HG02610 (cell line): ENCODE data around the gene SIGMAR1.
A peak's percentile ranks its signal among the peaks of the same experiment; 100 is the strongest.

ENCODE experiments used
- ATAC-seq: cut with Tn5 transposase; IDR thresholded peaks from one replicate; pipeline ENCODE4 v1.9.1; 2021; ENCODE audit warnings: mild to moderate bottlenecking, moderate library complexity; ENCODE audit not compliant: unreplicated experiment

Gene SIGMAR1

DNA sequence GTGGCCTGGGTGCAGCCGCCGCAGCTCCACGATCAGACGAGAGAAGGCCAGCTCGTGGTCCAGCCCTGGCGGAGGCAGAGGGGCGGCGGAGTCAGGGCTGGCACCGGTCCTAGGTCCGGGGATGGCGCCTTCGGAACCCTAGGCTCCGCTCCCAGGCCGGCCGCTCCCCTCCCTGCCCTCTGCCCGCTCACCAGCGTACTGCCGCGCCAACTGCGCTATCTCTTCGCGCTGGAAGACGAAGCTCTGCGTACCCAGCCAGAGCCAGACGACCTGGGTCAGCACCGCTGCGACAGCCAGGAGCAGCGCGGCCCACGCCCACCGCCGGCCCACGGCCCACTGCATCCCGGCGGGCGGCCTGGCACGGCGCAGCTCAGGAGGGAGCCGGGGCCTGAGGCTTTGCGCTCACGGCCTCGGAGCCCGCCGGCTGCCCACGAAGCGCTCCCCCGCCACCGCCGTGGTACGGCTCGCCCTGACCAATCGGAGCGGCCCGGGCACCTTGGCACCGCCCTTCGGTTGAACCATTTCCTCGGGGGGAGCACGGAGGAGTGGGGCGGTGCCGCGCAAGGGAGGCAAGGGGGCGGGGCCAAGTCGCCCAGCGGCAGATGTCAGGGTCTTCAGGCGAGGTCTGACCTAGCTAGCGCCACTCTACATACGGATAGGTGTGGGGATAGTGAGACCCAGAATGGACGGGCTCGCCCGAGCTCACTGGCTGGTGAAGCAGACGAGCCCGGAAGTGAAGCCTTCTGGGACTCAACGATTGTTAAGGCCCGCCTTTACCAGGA lies at the start of gene SIGMAR1:
TSS of gene SIGMAR1 (minus strand) at position 432 of the 782 bp plus-strand sequence. CDS start at position 342, 90 bp downstream.
- ATAC-seq, result peak; percentile 86

DNA sequence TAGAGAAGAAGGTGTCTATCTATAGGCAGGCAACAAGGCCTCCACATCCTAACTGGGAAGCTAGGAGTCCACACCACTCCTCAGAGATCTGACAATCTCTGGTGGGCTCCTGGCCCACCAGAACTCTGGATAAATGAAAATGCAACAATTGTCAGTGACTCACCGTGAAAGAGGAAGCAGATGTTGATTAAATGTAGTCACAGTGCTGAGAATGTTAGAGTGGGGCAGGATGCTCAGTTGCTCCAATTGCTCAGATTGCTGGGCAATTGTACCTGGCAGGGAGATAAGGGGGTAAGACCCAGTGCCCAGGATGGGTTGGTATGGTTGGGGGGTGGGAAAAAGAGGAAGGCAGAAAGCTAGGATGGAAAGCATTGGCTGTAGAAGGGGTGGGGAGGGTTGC lies 49.1 kb upstream of the SIGMAR1 start:
- ATAC-seq, result no peak

DNA sequence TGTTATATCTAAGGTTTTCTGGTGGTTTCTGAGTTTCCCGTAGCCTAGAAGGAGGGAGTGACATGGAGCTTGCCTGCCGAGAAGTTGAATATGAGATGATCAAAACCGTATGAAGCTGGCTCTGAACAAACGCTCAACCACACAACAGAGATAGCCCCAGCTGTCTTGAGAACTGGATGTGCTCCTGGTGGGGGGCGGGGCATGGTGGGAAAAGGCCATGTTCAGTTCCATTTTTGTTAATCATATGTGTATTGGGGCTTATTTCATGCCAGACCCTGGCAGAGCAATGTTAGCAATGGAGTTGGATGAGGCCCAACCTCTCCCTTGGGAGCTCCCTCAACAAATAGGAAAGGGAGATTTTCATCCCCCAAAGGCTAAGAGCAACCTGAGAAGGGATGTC lies 48.6 kb upstream of the SIGMAR1 start:
- ATAC-seq, result no peak

DNA sequence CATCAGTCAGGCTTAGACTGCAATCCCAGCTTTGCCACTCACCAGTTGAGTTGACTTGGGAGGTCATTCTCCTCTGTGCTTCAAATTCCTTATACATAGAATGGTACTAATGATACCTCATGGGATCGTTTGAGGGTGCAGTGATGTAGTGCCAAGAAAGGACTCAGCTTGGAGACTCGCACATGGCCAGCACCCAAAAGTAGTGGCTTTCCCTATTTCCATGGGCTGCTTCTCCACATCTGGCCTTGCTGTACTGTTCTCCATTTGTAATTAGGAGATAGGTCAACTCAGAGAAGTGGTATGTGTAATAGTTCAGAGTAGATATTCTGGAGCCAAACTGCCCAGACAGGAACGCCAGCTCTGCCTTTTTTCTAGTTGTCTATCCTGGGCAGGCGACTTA lies 48.0 kb upstream of the SIGMAR1 start:
- ATAC-seq, result no peak

DNA sequence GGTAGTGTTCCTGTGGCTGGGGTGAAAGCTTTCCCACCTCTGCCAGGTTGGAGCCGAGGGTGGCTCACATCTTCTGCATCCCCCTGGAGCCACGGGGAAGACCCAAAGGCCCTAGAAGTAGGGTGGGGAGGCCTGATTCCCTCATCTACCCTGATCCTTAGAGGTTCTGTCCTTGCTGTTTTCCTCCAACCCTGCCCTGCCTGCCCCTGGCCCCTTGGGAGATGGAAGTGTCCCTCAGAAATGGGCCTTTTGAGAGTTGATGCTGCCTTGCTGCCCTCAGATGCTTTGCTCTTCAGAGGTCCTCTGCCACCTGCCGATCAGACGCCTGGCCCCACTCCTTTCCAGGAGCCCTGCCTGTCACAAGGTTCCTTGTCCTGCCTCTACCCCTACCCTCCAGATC lies 47.2 kb upstream of the SIGMAR1 start:
- ATAC-seq, result no peak

DNA sequence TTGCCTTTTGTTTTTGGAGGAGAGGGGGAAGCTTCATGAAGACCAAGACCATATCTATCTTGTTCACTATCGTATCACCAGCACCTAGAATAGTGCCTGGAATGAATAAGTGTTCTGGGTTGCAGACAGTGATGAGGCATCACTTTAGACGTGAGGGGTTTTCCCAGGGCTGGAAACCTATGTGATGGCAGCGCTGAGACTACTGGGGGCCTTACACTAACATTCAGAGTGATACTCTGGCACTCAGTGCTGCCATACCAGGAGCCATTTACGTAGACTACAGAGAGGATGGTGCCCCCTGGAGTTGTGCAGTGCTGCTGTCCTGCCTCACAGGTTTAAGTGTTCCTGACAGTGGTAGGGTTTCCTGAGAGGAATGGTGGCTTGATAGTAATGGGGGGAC lies 46.6 kb upstream of the SIGMAR1 start:
- no peak for ATAC-seq

DNA sequence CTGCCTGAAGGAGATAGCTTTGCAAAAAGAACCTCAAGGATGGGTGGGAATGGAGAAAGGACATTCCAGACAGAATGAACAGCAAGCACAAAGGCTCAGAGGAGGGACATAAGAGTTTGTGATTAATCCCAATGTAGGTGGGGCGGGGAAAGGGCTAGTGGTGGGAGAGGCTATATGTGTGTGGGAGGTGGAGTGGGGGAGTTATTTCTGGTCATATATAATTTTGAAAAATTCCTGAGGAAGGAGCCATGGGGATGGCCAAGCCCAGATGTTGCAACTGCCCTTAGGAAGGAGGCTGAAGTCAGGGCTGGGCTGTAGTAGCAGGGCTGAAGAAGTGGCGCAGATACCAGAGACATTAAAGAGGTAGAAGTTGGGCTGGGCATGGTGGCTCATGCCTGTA lies 38.3 kb upstream of the SIGMAR1 start:
- no peak for ATAC-seq

DNA sequence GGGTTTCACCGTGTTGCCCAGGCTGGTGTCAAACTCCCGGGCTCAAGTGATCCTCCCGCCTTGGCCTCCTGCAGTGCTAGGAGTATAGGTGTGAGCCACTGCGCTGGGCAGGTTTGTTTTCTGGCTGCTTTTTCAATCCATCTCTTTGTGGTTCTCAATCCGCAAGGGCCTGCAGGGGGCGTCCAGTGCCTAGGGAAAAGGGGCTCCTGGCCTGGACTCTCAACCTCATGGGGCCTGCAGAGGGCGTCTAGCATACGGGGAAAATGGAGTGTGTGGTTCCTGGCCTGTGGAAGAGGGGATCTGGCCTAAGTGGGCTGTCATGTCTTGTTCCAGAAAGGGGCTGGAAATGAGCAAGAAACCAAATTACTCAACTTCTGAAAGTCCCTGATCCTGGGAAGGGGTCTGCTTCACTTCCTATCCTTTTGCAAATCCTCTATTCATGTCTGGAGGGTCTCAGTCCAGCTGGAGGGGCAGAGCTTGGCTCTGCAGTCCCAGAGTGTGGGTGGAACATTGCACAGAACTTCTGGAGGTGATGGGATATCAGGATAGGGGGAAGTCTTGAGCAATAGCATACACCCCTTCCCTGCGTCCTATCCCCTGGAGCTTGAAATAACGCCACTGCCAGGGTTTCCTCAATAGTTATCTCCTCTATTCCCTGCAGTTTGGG lies 37.6 kb upstream of the SIGMAR1 start:
- ATAC-seq, result no peak

DNA sequence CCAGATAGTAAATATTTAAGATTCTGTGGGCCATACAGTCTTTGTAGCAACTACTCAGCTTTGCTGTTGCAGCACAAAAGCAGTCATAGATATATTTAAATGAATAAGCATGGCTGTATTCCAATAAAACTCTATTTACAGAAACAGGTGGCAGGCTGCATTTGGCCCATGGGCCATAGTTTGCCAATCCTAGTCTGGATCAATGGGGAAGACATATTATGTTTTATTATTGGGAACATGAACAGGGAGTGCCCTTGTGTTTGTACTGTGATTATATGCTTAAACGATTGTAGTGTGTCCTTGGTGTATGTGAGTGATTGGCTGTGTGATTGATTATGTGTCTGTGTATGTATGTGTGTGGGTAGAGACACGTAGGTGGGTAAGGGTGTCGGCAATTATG lies 36.9 kb upstream of the SIGMAR1 start:
- no peak for ATAC-seq

DNA sequence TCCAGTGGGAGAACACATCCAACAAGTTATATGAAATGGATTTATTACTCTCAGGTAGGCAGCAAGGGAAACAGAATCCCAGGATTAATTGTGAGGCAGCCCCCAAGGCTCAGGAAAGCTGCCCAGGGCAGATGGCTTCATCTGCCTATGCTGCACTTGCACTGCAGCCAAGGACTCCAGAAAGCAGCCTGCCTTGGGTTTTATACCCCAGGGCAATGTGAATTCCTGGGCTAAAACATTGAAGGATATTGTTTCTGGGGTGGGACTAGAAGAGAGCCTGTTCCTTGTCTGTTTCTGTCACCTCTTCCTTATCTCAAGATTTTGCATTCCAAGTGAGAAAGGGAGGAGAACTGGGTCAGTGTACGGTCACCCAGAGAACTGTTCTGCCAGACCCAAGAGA lies 33.7 kb upstream of the SIGMAR1 start:
- no peak for ATAC-seq

DNA sequence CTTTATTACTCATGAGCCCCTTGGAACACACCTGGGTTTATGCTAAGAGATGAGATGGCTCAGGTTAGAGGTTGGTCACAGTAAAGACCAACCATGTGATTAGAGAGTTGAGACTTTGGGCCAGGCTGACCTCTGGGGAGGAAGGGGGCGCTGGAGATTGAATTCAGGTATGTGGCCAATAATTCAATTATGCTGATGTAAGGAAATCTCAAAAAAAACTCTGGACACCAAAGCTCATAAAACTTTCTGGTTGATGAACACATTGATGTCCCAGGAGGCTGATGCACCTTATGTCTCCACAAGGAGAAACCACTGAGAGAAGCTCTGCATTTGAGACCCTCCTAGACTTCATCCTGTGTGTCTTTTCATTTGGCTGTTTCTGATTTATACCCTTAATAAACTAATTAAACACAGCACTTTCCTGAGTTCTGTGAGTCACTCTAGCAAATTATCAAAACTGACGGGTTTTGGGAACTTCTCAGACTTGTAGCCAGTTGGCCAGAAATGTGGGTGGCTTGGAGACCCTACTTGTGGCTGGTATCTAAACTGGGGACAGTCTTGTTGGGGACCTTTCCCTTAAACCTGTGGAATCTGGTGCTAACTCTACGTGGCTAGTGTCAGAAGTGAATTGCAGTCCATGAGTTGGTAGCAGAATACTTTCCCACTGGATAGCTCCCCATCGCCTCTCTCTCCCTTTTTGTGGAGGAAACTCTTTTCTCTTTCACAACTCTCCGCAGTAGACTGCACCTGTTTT lies 32.4 kb upstream of the SIGMAR1 start:
- no peak for ATAC-seq

DNA sequence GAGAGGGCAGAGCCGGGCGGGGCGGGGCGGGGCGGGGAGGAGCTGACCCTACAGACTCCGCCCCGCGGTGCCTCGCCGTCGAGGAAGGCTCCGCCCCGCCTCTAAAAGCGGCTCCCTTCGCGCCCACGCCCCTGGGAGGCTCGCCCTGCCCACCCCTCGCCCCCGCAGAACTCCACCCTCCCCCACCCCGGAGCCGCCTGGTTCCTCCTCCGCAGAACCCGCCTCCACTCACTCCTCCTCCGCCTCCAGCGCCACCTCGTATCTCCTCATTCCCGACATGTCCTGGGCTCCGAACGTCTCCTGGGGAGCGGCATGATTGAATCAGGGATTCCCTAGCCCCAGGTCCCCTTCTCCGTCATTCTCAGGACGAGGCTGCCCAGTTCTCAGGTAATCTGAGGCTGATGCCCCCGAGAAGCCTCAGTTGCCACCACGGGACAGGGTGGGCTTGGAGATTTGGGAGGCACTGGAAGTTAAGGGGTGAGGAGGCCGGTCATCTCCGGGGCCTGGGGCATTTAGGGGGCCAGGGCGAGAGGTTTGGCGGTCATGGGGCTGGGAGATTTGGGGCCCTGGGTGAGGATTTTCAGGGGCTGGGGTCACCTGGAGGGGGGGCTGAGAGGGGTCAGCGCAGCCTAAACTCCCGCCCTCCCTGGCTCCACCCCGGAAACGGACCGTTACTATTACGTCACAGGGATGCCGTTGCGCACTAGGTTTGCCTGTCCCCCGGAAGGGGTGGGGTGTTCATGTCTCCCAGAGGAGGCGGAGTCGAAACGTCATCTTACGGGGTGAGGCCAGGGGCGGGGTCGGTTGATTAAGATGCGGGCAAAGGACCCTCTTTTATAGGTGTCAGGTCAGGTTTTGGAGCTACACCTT lies 28.0 kb upstream of the SIGMAR1 start:
- ATAC-seq, result peak; percentile 71

DNA sequence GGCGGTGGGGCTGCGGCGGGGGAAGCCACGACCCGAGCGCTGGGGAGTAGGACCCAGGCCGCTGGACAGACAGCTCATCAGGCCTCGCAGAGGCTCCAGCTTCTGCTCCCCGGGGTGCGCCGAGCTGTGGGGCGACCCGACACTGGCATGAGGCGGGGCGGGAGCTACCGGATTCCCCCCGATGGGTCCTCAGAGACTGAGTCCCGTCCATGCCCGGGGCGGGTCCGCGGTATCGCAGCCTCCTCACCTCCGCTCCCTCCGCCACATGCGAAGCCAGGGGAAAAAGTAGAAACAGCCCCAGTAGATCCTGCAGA lies 27.4 kb upstream of the SIGMAR1 start:
- ATAC-seq, result peak; percentile 25

DNA sequence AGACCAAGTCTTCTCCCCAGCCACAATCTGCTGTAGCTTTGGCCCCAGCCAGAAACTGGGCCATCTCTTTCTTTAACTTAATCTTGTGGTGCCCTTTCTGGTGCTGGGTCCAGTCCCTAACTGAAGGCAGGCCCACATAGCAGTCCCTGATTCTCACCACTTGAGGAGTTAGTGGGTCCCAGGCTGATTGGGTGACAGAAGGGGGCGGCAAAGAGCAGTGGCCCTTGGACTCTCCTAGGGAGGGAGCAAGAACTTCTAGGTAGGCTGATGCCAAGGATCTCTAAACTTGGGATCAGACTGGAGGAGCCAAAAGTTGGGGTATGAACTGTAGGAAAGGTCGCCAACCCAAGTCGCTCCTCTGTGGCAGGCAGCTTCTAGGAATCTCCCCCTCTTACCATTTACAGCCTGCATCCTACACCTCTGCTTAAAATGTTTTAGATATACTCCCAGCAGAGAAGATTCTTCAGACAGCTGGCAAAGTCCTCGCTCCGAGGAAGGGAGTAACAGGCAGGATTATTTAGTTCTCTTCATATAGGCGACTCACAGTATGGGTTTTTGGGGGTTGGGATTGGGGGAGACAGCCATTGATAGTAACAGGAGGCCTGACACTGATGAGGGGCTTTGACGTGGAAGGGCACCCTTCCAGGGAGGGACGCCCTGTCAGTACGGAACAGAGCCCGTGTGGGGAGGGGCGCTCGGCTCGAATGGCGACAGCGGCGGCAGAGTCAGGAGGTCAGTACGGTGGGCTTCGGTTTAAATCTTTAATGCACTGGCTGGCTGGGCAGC lies 26.9 kb upstream of the SIGMAR1 start:
- ATAC-seq, result peak; percentile 46

DNA sequence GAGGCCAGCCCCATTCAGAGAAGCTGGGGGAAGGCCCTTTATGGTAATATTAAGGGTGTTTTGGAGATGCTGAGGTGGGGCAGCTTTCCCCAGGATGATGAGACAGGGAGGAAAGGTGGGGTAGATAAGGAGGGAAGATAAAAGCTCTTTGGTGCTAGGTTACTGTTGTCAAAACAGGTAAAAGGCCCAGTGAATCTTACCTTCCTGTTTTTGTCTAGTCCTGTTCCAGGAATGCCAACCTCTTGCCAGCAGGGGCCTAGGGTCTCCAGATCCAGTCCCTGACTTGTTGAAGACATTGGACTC lies 25.7 kb upstream of the SIGMAR1 start:
- ATAC-seq, result no peak

DNA sequence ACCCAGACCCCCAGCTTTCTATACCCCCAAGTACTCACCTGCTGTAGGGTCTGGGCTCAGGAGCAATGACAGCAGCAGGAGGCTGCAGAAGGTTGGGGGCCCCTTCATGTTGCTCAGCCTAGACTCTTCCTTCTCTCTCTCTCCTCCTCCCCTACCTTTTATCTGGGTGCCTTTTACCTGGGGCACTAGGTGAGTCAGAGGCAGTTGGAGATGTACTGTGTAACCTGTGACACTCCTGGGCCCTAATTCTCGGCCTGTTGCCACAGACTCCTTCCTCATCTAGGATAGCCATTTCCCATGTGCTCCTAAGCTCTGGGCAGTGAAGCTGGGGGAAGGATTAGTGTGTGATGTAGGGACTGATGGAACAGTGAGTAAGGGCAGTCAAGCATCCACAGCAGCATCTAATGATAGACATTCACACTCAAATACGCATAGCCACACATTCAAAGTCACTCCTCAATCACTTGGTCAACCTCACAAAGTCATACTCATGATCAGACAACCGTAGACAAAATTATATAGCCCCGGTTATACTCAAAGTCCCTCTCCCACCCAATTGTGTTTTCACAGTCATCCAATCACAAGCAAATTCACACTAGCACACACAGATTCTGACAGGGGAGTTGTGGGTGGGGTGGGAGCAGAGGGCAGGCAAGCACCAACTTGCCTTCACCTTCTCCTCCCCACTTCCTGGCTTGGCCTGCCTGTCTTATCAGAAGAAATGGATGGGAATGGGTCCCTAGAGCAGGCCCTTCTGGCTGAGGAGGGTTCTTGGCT lies 25.1 kb upstream of the SIGMAR1 start, which contains the start of gene CCL27:
TSS of gene CCL27 (minus strand) at position 132 of the 777 bp plus-strand sequence. CDS start at position 108, 24 bp downstream.
- no peak for ATAC-seq

DNA sequence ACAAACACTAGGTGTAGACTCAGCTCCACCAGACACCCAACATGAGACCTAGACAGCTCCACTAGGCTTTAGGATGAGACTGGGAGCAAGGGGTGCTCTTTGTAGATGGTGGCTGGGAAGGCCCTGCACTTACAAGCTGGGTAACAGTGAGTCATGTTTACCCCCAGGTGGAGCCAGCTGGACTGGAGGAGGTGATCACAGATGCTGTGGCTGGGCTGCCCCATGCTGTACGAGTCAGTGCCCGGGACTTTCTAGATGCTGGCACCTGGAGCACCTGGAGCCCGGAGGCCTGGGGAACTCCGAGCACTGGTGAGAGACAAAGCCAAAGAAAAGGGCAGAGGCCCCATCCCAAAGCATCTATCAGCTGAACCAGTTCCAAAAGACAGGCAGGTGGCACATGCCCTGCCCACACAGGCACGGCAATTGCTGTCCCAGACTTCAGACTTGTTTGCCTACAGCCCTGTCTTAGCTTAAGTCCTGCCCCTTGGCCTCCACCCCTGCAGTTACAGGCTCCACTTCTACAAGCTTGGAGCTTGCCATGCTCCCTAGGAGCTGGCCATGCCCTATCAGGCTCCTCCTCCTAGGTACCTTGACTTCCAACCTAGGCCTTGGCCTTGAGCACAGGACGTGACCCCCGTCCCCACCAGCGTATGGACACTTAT lies 22.1 kb upstream of the SIGMAR1 start:
- no peak for ATAC-seq

DNA sequence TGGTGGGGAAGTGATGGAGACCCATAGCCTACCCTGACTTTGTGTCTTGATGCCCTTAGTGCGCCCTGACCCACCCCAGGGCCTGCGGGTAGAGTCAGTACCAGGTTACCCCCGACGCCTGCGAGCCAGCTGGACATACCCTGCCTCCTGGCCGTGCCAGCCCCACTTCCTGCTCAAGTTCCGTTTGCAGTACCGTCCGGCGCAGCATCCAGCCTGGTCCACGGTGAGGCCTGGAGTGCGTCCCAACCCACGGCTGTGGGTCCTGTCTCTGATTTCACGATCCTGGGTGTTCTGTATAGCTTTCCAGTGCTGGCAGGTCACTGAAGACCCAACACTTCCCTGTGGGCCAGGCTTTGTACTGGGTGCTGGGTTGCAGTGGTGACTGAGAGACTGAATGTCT lies 20.9 kb upstream of the SIGMAR1 start:
- ATAC-seq, result no peak

DNA sequence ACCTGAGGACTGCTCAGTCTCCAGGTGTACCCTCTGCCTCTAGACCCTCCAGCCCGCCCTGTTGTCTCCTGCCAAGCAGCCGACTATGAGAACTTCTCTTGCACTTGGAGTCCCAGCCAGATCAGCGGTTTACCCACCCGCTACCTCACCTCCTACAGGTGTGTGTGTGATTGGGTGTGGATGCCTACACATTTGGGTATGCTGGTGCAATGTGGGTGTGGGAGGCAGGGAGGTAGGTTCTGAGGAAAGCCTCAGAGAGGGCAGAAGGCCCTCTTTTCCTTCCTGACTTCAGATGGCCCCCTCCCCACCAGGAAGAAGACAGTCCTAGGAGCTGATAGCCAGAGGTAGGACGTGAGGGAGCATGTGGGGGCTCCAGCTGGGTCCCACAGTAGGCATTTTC lies 19.4 kb upstream of the SIGMAR1 start:
- no peak for ATAC-seq
